ENCODE results near the gene OSTF1.

The OSTF1 gene

DNA sequence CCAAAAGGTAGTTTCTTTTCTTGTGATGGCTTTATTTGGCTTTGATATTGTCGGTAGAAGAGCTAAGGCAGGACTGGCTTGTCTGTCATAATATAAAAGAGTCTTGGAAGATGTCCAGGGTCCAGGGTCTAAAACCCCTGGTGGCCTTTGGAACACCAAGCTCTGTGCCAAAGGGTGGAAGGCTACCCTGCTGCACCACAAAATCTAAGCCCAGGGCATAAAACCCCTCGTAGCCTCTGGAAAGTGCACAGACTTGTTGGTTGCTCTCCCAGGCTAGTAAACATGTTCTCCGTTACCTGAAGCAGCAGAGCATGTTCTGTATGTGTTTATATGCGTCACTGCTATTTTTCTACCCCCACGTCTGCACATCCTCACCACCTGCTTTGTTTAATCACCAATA, 75.5 kb downstream of the OSTF1 start:
- Histone ChIP-seq H3F3A (ENCODE audit: insufficient read depth) (no peaks in the 10 kb centered on the region), H3K4me3 (ENCODE audit: insufficient read depth, low read length, poor library complexity, severe bottlenecking) (no peak overlapping the region), H3K36me3 (ENCODE audit: low read length) (no peaks in the 10 kb centered on the region), H3K27me3 (ENCODE audit: low read length) (no peaks in the 10 kb centered on the region), H3K4me2 (ENCODE audit: low read depth, low read length, poor library complexity, severe bottlenecking) (no peak overlapping the region), H3K79me2 (ENCODE audit: insufficient read depth, low read length) (no peaks in the 10 kb centered on the region), H3K9me3 (ENCODE audit: insufficient read depth, low read length) (no peaks in the 10 kb centered on the region), H2AFZ (ENCODE audit: low read depth, low read length, severe bottlenecking) (no peak overlapping the region), H3K9ac (ENCODE audit: low read length) (no peak overlapping the region), H3K9me2 (replicated peaks; ENCODE audit: insufficient read depth, low read length) (no peaks in the 10 kb centered on the region), H4K20me1 (ENCODE audit: low read depth, low read length) (no peaks in the 10 kb centered on the region), H3K27ac (ENCODE audit: low read depth, low read length) (no peak overlapping the region)
- TF ChIP-seq, protein P1, sequence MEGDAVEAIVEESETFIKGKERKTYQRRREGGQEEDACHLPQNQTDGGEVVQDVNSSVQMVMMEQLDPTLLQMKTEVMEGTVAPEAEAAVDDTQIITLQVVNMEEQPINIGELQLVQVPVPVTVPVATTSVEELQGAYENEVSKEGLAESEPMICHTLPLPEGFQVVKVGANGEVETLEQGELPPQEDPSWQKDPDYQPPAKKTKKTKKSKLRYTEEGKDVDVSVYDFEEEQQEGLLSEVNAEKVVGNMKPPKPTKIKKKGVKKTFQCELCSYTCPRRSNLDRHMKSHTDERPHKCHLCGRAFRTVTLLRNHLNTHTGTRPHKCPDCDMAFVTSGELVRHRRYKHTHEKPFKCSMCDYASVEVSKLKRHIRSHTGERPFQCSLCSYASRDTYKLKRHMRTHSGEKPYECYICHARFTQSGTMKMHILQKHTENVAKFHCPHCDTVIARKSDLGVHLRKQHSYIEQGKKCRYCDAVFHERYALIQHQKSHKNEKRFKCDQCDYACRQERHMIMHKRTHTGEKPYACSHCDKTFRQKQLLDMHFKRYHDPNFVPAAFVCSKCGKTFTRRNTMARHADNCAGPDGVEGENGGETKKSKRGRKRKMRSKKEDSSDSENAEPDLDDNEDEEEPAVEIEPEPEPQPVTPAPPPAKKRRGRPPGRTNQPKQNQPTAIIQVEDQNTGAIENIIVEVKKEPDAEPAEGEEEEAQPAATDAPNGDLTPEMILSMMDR (IDR thresholded peaks at IDR 0.05; ENCODE audit: insufficient read depth, low read length, poor library complexity, severe bottlenecking), result no peak
- no peak for TF ChIP-seq EZH2phosphoT487 (conservative IDR thresholded peaks at IDR 0.05; ENCODE audit: low read length)

DNA sequence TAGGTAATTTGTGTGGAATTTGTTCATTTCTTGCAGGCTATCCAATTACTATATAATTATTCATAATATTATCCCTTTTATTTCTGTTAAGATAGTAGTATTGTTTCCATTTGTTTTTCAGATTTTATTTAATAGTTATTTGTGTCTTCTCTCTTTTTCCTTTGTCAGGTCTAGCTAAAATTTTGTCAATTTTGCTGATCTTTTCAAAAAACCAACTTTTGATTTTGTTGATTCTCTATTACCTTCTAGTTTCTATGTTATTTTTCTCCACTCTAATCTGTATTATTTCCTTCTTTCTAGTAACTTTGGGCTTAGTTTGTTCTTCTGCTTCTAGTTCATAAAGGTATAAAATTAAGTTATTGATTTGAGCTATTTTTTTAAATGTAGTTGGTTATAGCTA, 76.3 kb downstream of the OSTF1 start:
- TF ChIP-seq EZH2phosphoT487 (conservative IDR thresholded peaks at IDR 0.05; ENCODE audit: low read length), result no peak

DNA sequence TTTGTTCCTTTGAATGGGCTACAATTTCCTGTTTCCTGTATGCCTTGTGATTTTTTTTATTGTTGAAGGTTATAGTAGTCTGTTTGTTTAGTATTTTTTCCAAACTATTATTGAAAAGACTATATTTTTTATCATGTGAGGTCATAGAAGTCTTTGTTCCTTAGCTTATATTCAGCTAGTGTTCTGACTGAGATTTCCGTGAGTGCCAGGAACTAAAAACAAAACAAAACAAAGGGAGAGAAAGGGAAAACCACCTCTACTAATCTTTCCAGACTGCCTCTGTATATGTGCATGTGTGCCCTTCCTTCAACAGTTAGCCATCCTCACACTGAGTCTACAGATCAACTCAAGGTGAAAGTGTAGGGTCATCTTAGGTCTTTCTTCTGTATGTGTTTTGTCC, 79.0 kb downstream of the OSTF1 start:
- no peak for TF ChIP-seq EZH2phosphoT487 (conservative IDR thresholded peaks at IDR 0.05; ENCODE audit: low read length)
- TF ChIP-seq, protein P1 (IDR thresholded peaks at IDR 0.05; ENCODE audit: insufficient read depth, low read length, poor library complexity, severe bottlenecking), result no peak
- H3K9me2 ChIP-seq (replicated peaks; ENCODE audit: insufficient read depth, low read length), result no peaks in the 10 kb centered on the region
- no peak overlapping the region for H3K9ac ChIP-seq (ENCODE audit: low read length)
- H3K36me3 ChIP-seq (ENCODE audit: low read length), result no peaks in the 10 kb centered on the region
- no peaks in the 10 kb centered on the region for H3K9me3 ChIP-seq (ENCODE audit: insufficient read depth, low read length)
- H3K4me2 ChIP-seq (ENCODE audit: low read depth, low read length, poor library complexity, severe bottlenecking), result no peak overlapping the region
- no peaks in the 10 kb centered on the region for H4K20me1 ChIP-seq (ENCODE audit: low read depth, low read length)
- H2AFZ ChIP-seq (ENCODE audit: low read depth, low read length, severe bottlenecking), result no peak overlapping the region
- H3K27ac ChIP-seq (ENCODE audit: low read depth, low read length), result no peak overlapping the region
- no peak overlapping the region for H3K4me3 ChIP-seq (ENCODE audit: insufficient read depth, low read length, poor library complexity, severe bottlenecking)
- no peaks in the 10 kb centered on the region for H3K79me2 ChIP-seq (ENCODE audit: insufficient read depth, low read length)
- no peaks in the 10 kb centered on the region for H3K27me3 ChIP-seq (ENCODE audit: low read length)
- no peaks in the 10 kb centered on the region for H3F3A ChIP-seq (ENCODE audit: insufficient read depth)

More for the DNA sequence above, 76.3 kb downstream of the OSTF1 start:
- no peaks in the 10 kb centered on the region for H3K9me2 ChIP-seq (replicated peaks; ENCODE audit: insufficient read depth, low read length)
- no peaks in the 10 kb centered on the region for H3K79me2 ChIP-seq (ENCODE audit: insufficient read depth, low read length)
- H3F3A ChIP-seq (ENCODE audit: insufficient read depth), result no peaks in the 10 kb centered on the region
- H3K27me3 ChIP-seq (ENCODE audit: low read length), result no peaks in the 10 kb centered on the region
- H2AFZ ChIP-seq (ENCODE audit: low read depth, low read length, severe bottlenecking), result no peak overlapping the region
- H4K20me1 ChIP-seq (ENCODE audit: low read depth, low read length), result no peaks in the 10 kb centered on the region
- H3K36me3 ChIP-seq (ENCODE audit: low read length), result no peaks in the 10 kb centered on the region
- no peak overlapping the region for H3K27ac ChIP-seq (ENCODE audit: low read depth, low read length)
- H3K9ac ChIP-seq (ENCODE audit: low read length), result no peak overlapping the region
- no peaks in the 10 kb centered on the region for H3K9me3 ChIP-seq (ENCODE audit: insufficient read depth, low read length)
- no peak overlapping the region for H3K4me3 ChIP-seq (ENCODE audit: insufficient read depth, low read length, poor library complexity, severe bottlenecking)
- H3K4me2 ChIP-seq (ENCODE audit: low read depth, low read length, poor library complexity, severe bottlenecking), result no peak overlapping the region

DNA sequence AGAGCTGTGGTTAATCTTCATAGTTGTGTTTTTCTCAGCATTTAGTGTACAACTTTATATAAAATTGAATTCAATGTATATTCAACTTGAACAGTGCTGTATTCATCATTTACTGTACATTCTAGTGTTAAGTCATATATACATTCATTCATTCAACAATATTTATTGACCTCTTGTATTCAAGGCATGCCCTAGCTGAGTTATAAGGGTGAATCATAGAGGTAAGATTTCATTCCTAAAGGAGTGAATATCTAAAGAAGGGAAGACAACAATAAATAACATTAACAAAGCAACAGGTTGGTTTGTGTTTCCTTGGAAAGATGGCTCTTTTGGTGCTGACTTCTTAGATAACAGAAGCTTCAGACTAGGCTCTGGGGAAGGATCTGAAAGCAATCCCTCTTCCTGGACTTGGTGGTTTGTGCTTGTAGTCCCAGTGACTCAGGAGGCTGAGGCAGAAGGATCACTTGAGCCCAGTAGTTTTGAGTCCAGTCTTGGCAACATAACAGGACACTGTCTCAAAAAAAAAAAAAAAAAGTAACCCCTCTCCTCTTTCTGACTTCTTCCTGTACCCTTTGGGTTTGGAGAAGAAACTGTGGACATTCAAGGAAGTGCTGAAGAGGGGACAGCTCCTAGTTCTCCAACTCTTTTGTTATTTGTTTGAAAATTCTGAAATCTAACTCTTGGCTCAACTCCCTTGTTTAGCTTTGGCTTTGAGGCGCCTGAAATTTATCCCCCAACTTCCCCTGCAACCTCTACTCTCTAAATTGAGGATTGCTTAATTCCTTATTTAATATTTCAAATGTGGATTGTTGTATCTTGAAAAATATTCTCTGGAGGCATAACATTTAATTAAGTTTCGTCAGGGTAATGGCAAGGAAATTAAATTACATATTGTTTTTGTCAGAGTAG, 80.2 kb downstream of the OSTF1 start:
- Histone ChIP-seq H2AFZ (ENCODE audit: low read depth, low read length, severe bottlenecking) (no peak overlapping the region), H3K9ac (ENCODE audit: low read length) (no peak overlapping the region), H3K27ac (ENCODE audit: low read depth, low read length) (no peak overlapping the region), H3K9me2 (replicated peaks; ENCODE audit: insufficient read depth, low read length) (no peaks in the 10 kb centered on the region), H3F3A (ENCODE audit: insufficient read depth) (no peaks in the 10 kb centered on the region), H4K20me1 (ENCODE audit: low read depth, low read length) (no peaks in the 10 kb centered on the region), H3K27me3 (ENCODE audit: low read length) (no peaks in the 10 kb centered on the region), H3K79me2 (ENCODE audit: insufficient read depth, low read length) (no peaks in the 10 kb centered on the region), H3K36me3 (ENCODE audit: low read length) (no peaks in the 10 kb centered on the region), H3K4me2 (ENCODE audit: low read depth, low read length, poor library complexity, severe bottlenecking) (no peak overlapping the region), H3K4me3 (ENCODE audit: insufficient read depth, low read length, poor library complexity, severe bottlenecking) (no peak overlapping the region), H3K9me3 (ENCODE audit: insufficient read depth, low read length) (no peaks in the 10 kb centered on the region)
- no peak for TF ChIP-seq EZH2phosphoT487 (conservative IDR thresholded peaks at IDR 0.05; ENCODE audit: low read length)
